ENCODE data around the gene RBMS3.

DNA sequence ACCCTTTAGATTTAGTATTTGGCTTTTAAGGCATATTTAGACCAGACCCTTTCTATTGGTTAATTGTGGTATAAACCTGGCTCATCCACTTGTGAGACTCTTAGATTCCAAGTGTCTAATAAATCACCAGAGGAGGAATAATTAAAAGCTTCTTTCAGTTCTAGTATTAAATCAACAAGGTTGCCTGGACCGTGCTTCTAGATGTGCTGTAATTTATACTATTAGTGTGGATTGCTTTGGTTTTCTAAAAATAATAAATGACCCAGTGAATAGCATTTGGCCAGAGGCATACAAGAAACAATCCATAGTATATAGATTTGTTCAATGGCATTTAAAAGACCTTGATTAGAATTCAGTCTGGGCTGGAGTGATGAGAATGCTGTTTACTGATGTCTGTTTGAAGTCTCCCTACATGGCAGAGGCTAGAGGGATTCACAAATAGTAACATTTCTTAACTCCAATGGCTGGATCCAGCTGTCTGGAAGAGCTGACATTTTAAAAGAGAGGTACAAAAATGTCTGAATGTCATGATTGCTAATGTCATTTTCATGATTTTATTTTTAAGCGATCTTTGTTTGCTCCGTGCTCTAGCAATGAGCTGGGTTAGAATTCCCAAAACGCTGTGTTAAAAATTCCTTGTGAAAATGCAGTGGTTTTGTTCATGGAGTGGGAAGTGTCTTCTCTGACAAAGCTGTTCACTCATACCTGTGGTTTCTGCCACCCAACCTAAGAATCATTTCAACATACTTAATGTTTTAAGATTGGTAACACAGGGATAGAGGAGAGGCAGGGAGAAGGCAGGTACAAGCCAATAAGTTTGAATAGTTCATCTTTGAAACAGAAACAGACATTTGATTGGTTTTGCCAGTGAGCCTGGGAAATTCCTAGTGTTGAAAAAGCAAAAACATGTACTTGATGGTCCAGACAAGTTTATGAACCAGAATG is 89.9 kb downstream of the RBMS3 start:
- no peak for TF ChIP-seq POLR2A (IDR thresholded peaks at IDR 0.05)
- TF ChIP-seq, protein P1, sequence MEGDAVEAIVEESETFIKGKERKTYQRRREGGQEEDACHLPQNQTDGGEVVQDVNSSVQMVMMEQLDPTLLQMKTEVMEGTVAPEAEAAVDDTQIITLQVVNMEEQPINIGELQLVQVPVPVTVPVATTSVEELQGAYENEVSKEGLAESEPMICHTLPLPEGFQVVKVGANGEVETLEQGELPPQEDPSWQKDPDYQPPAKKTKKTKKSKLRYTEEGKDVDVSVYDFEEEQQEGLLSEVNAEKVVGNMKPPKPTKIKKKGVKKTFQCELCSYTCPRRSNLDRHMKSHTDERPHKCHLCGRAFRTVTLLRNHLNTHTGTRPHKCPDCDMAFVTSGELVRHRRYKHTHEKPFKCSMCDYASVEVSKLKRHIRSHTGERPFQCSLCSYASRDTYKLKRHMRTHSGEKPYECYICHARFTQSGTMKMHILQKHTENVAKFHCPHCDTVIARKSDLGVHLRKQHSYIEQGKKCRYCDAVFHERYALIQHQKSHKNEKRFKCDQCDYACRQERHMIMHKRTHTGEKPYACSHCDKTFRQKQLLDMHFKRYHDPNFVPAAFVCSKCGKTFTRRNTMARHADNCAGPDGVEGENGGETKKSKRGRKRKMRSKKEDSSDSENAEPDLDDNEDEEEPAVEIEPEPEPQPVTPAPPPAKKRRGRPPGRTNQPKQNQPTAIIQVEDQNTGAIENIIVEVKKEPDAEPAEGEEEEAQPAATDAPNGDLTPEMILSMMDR (IDR thresholded peaks at IDR 0.05) = no peak
- no peak for TF ChIP-seq EP300 (IDR thresholded peaks at IDR 0.05)
- TF ChIP-seq POLR2AphosphoS5 (IDR thresholded peaks at IDR 0.05) = no peak
